Kidney epithelial cell (primary cell): ENCODE measurements around the gene KRABD2. TPM values are rescaled to one million over a fixed set of nuclear protein-coding genes. Genes with fewer than 3 reads are reported as not detected.

Experiments
- total RNA-seq: library from RNA; depleted of rRNA; stranded (reverse); fragments of >200 nt; gene quantifications from 2 replicates; pipeline ENCODE4 v1.2.3, GENCODE V29; 2015

Gene KRABD2

Other genes with a start within 250 kb of the KRABD2 start
- gene PER1, start 224.3 kb downstream of the KRABD2 start, total RNA-seq, result 11.0 and 19.4 TPM in 2 replicates
- gene VAMP2, start 213.8 kb downstream of the KRABD2 start, total RNA-seq, result 7.0 and 8.0 TPM in 2 replicates
- gene TMEM107, start 200.3 kb downstream of the KRABD2 start, total RNA-seq, result 10.0 and 14.7 TPM in 2 replicates
- 13.3 and 16.1 TPM in 2 replicates for gene BORCS6, start 186.5 kb downstream of the KRABD2 start, total RNA-seq
- gene AURKB, start 166.1 kb downstream of the KRABD2 start, total RNA-seq, result 11.6 and 21.6 TPM in 2 replicates
- 7.8 and 14.1 TPM in 2 replicates for gene CTC1, start 128.6 kb downstream of the KRABD2 start, total RNA-seq
- gene PFAS, start 127.4 kb downstream of the KRABD2 start, total RNA-seq, result 33.5 and 34.3 TPM in 2 replicates
- 27.2 and 30.0 TPM in 2 replicates for gene RANGRF, start 88.0 kb downstream of the KRABD2 start, total RNA-seq
- 0.84 and 1.5 TPM in 2 replicates for gene SLC25A35, start 81.3 kb downstream of the KRABD2 start, total RNA-seq
- gene ARHGEF15, start 66.5 kb downstream of the KRABD2 start, total RNA-seq, result 0.08 and 0.21 TPM in 2 replicates
- not detected in 2 replicates for gene ODF4, start 36.9 kb downstream of the KRABD2 start, total RNA-seq
- gene RPL26, start 6.5 kb upstream of the KRABD2 start, total RNA-seq, result 6,130 and 6,972 TPM in 2 replicates
- 0.14 TPM in 1 of 2 replicates, not detected in the other for gene RNF222, start 21.1 kb upstream of the KRABD2 start, total RNA-seq
- 39.8 and 43.5 TPM in 2 replicates for gene NDEL1, start 59.2 kb upstream of the KRABD2 start, total RNA-seq